GM18861 (cell line): Measurements from ENCODE around the gene PRRC1.
A peak's percentile ranks its signal among the peaks of the same experiment; 100 is the strongest.
"Not testable (repeated sequence)": the region's sequence is repeated elsewhere in the genome, so short reads cannot be mapped to it uniquely, and the experiment has no call there.

ENCODE experiments used
- ATAC-seq: cut with Tn5 transposase; IDR thresholded peaks from one replicate; pipeline ENCODE4 v1.9.1; 2021; ENCODE audit not compliant: unreplicated experiment

Gene PRRC1

GRCh38 chr5:127540553-127540952 is 23.1 kb downstream of the PRRC1 start:
- ATAC-seq: not testable (repeated sequence)

- not testable (repeated sequence) for ATAC-seq
Measured at GRCh38 chr5:127545249-127545648, 27.8 kb downstream of the PRRC1 start.

- ATAC-seq: no peak
Measured at GRCh38 chr5:127549551-127549950, 32.1 kb downstream of the PRRC1 start.

- ATAC-seq: no peak
Measured at GRCh38 chr5:127550652-127551409, 33.4 kb downstream of the PRRC1 start.

GRCh38 chr5:127551410-127552041 is 34.1 kb downstream of the PRRC1 start:
- no peak for ATAC-seq

GRCh38 chr5:127555826-127556225 is 38.4 kb downstream of the PRRC1 start:
- no peak for ATAC-seq

- ATAC-seq: no peak
Measured at GRCh38 chr5:127556609-127557334, 39.3 kb downstream of the PRRC1 start.

GRCh38 chr5:127558273-127558672 is 40.8 kb downstream of the PRRC1 start:
- ATAC-seq: no peak

GRCh38 chr5:127561254-127561653 is 43.8 kb downstream of the PRRC1 start:
- no peak for ATAC-seq

GRCh38 chr5:127562252-127562651 is 44.8 kb downstream of the PRRC1 start:
- ATAC-seq: no peak

- ATAC-seq: no peak
Measured at GRCh38 chr5:127563136-127563535, 45.7 kb downstream of the PRRC1 start.

- peak; percentile 39 for ATAC-seq
Measured at GRCh38 chr5:127564002-127564769, 46.7 kb downstream of the PRRC1 start.

GRCh38 chr5:127565586-127566270 is 48.3 kb downstream of the PRRC1 start:
- ATAC-seq: no peak

GRCh38 chr5:127567026-127567768 is 49.8 kb downstream of the PRRC1 start:
- peak; percentile 63 for ATAC-seq

GRCh38 chr5:127568166-127568565 is 50.7 kb downstream of the PRRC1 start:
- no peak for ATAC-seq

- ATAC-seq: not testable (repeated sequence)
Measured at GRCh38 chr5:127569471-127569870, 52.0 kb downstream of the PRRC1 start.

- ATAC-seq: peak; percentile 58
Measured at GRCh38 chr5:127571314-127572131, 54.1 kb downstream of the PRRC1 start.

GRCh38 chr5:127572930-127573329 is 55.5 kb downstream of the PRRC1 start:
- no peak for ATAC-seq
